OCI-LY7 (cell line): Measurements from ENCODE around the gene ARX. TPM values are rescaled to one million over a fixed set of nuclear protein-coding genes. Genes with fewer than 3 reads are reported as not detected.

Experiments
- BruUV-seq: library from RNA; stranded (reverse); fragments of 400-500 nt; replicated peaks from 2 replicates; lab custom pipeline; 2021; lab: Mats Ljungman, UMichigan
- CTCF ChIA-PET: fragments of 300-600 bp; sonication (Branson Sonifier 250); formaldehyde crosslinking; loops from one replicate; lab custom pipeline; 2022; ENCODE audit warnings: antibody characterized with exemption; ENCODE audit not compliant: unreplicated experiment; lab: Charles Lee
- POLR2A ChIA-PET: fragments of 300-600 bp; sonication (Branson Sonifier 250); formaldehyde crosslinking; loops from one replicate; lab custom pipeline; 2022; ENCODE audit warnings: antibody characterized with exemption; lab: Charles Lee
- DNase-seq: peaks from one replicate; pipeline ENCODE4 v3.0.0-alpha.2; 2015; ENCODE audit warnings: low spot score
- H2AFZ ChIP-seq: fragments of 200-600 bp; sonication (generic), shearing (Covaris generic); 2 replicates; pipeline ENCODE4 v1.6.1; 2014; ENCODE audit warnings: mild to moderate bottlenecking, antibody characterized with exemption, low read length, moderate library complexity
- H3K27ac ChIP-seq: fragments of 200-600 bp; sonication (generic); 2 replicates; pipeline ENCODE4 v1.5.1; 2014; ENCODE audit warnings: mixed run types, low read depth, mild to moderate bottlenecking, moderate library complexity, low read length, inconsistent platforms; ENCODE audit not compliant: poor library complexity, severe bottlenecking
- H3K36me3 ChIP-seq: fragments of 200-600 bp; sonication (generic); 2 replicates; pipeline ENCODE4 v1.6.1; 2014; ENCODE audit warnings: mild to moderate bottlenecking, antibody characterized with exemption, low read length, moderate library complexity, mixed read lengths; ENCODE audit not compliant: insufficient read depth
- H3K4me1 ChIP-seq: fragments of 200-600 bp; sonication (generic); 2 replicates; pipeline ENCODE4 v1.5.1; 2014; ENCODE audit warnings: mild to moderate bottlenecking, low read length; ENCODE audit not compliant: insufficient read depth, poor library complexity, severe bottlenecking
- H3K4me2 ChIP-seq: fragments of 200-600 bp; sonication (generic); 2 replicates; pipeline ENCODE4 v1.6.1; 2014; ENCODE audit warnings: mild to moderate bottlenecking, low read length
- H3K4me3 ChIP-seq: fragments of 200-600 bp; sonication (generic); 2 replicates; pipeline ENCODE4 v1.5.1; 2014; ENCODE audit warnings: mild to moderate bottlenecking, low read depth, low read length; ENCODE audit not compliant: poor library complexity, severe bottlenecking
- H3K79me2 ChIP-seq: fragments of 200-600 bp; sonication (generic); 2 replicates; pipeline ENCODE4 v1.6.1; 2016; ENCODE audit warnings: low read depth, mild to moderate bottlenecking, low read length, moderate library complexity, mixed read lengths; ENCODE audit not compliant: insufficient read depth
- H3K9me2 ChIP-seq: fragments of 200-600 bp; sonication (generic); 2 replicates; pipeline ENCODE4 v1.6.1; 2016; ENCODE audit warnings: mild to moderate bottlenecking, low read length, mixed read lengths; ENCODE audit not compliant: insufficient read depth
- H3K9me3 ChIP-seq: fragments of 200-600 bp; sonication (generic); 2 replicates; pipeline ENCODE4 v1.6.1; 2014; ENCODE audit warnings: mild to moderate bottlenecking, mixed run types, low read length, mixed read lengths
- H4K20me1 ChIP-seq: fragments of 200-600 bp; sonication (generic); 2 replicates; pipeline ENCODE4 v1.6.1; 2014; ENCODE audit warnings: mild to moderate bottlenecking, antibody characterized with exemption, low read length, moderate library complexity, mixed read lengths; ENCODE audit not compliant: insufficient read depth
- CTCF ChIP-seq: fragments of 200-600 bp; sonication (generic); conservative IDR thresholded peaks from 2 replicates; pipeline ENCODE4 v1.5.1; 2014; ENCODE audit warnings: mild to moderate bottlenecking, antibody characterized with exemption, low read length, moderate library complexity, mixed read lengths
- EZH2phosphoT487 ChIP-seq: fragments of 200-600 bp; sonication (generic); IDR thresholded peaks from 2 replicates; pipeline ENCODE4 v1.6.1; 2018; ENCODE audit warnings: low read depth, borderline replicate concordance, mild to moderate bottlenecking, mixed run types, antibody characterized with exemption, low read length, moderate library complexity, mixed read lengths
- intact Hi-C: fragments of 100-400 bp; cut with micrococcal nuclease; formaldehyde crosslinking; loops from one replicate; pipeline ENCODE4 v1.10.0; 2022; ENCODE audit not compliant: unreplicated experiment
- total RNA-seq, 2 experiments: library from RNA; depleted of rRNA in 1 of 2; stranded (reverse); fragments of >200 nt in 1 of 2; shearing (Covaris generic) in 1 of 2; gene quantifications; 2 replicates each; pipeline ENCODE4 v1.2.3, GENCODE V29; 2014 to 2022

The ARX gene
- total RNA-seq, 2 experiments from 2014 or later: 0.11 TPM; not detected in 1

DNA sequence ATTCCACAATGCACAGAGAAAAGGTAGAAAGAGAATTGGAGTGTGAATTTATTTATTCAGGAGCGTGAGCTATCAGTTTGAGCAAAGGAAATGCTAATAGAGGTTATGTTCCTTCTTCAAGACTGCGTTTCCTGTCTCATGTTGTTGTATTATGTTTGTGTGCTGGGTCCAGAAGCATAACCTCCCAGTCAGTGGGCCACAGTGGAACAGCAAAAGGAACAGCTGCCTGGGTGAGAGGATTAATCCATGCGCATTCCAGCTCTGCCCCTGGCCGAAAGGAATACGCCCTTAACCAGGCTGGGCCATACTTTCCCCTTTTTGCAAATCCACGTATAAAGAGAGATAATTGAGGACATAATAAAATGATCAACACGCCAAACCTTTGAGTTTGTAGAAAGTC, 32.4 kb upstream of the ARX start:
- Histone ChIP-seq H3K27ac (no peak overlapping the region), H2AFZ (no peak overlapping the region), H3K4me2 (no peak overlapping the region), H3K36me3 (no peaks in the 10 kb centered on the region), H3K4me1 (no peaks in the 10 kb centered on the region), H4K20me1 (no peaks in the 10 kb centered on the region), H3K9me3 (no peaks in the 10 kb centered on the region), H3K9me2 (no peaks in the 10 kb centered on the region), H3K79me2 (no peaks in the 10 kb centered on the region), H3K4me3 (no peak overlapping the region)
- POLR2A ChIA-PET: interaction anchor here (1.0 kb wide), 1 partner anchor 15 kb away, joined by 4 read pairs; no protein-coding TSS in a partner anchor
- intact Hi-C loops: no loop called here
- CTCF ChIA-PET: no interaction called here
- no TSS peak for BruUV-seq
- no peak for TF ChIP-seq EZH2phosphoT487
- no peak for TF ChIP-seq CTCF
- no peak for DNase-seq

DNA sequence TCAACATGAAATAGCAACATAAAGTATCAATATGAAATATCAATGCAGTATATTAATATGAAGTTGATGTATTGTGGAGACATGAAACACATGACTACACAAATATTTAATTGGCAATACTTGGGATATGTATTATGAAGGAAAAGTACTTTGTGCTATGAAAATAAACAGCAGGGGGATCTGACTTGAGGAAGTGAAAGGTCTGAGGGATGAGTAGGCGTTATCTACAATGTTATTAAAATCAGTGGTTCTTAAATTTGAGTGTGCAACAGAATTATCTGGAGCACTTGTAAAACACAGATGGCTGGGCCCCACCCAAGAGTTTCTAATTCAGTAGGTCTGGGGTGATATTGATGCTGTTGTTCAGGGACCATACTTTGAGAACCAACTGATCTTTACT, 27.4 kb upstream of the ARX start:
- intact Hi-C loops: no loop called here
- TF ChIP-seq EZH2phosphoT487 (no peak), CTCF (no peak)
- ChIA-PET POLR2A (interaction anchor here (0.6 kb wide), 1 partner anchor 752 kb away, joined by 3 read pairs; no protein-coding TSS in a partner anchor), CTCF (no interaction called here)
- H3K79me2 ChIP-seq: no peaks in the 10 kb centered on the region
- no peaks in the 10 kb centered on the region for H3K9me2 ChIP-seq
- H3K4me2 ChIP-seq: no peak overlapping the region
- BruUV-seq: no TSS peak
- H3K4me1 ChIP-seq: no peaks in the 10 kb centered on the region
- H2AFZ ChIP-seq: no peak overlapping the region
- no peak overlapping the region for H3K27ac ChIP-seq
- H4K20me1 ChIP-seq: no peaks in the 10 kb centered on the region
- no peaks in the 10 kb centered on the region for H3K36me3 ChIP-seq
- no peak overlapping the region for H3K4me3 ChIP-seq
- H3K9me3 ChIP-seq: no peaks in the 10 kb centered on the region
- no peak for DNase-seq

DNA sequence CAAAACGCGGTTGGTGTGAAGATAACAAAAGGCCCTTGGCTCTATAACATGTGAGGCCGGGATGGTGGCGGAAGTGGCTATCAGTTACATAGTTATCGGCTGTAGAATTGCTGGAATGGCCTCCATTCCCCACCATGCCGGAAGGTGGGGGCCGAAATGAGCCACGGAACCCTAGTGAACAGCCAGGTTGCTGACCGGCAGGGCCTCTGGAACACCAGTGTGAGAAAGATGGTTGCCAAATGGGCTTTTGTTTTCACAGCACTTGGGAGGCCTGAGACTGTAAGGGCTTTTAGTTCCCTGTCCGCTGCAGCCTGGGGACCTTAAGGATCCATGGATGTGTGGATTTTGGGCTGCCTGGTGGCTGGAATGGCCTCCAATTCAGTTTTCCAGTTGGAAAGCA, 23.3 kb upstream of the ARX start:
- Histone ChIP-seq H2AFZ (no peak overlapping the region), H3K9me3 (no peaks in the 10 kb centered on the region), H3K79me2 (no peaks in the 10 kb centered on the region), H3K9me2 (no peaks in the 10 kb centered on the region), H3K36me3 (no peaks in the 10 kb centered on the region), H3K4me1 (no peaks in the 10 kb centered on the region), H3K27ac (no peak overlapping the region), H3K4me2 (no peak overlapping the region), H3K4me3 (no peak overlapping the region), H4K20me1 (no peaks in the 10 kb centered on the region)
- no peak for DNase-seq
- intact Hi-C loops: no loop called here
- TF ChIP-seq EZH2phosphoT487 (no peak), CTCF (no peak)
- no TSS peak for BruUV-seq
- CTCF ChIA-PET: no interaction called here
- POLR2A ChIA-PET: no interaction called here
